ENCODE data around the gene LUZP2.

DNA sequence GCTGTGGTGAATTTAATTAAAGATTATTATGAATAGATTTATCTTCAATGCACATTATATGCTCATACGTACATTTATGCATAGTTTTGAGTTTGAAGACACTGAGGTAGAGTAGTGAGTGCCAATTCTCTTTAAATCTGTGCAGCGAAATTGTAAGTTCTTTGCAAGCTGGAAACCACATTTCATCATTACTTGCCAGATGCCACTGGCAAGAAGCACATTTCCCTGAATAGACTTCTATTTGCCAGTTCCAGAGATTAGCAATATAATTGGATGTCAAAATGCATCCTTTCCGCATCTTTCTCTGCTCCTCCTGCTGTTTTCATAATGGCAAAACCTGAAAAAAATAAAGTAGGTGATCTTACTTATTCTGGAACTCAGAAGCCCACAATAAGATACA lies 448.0 kb downstream of the LUZP2 start:
- TF ChIP-seq, protein P1, sequence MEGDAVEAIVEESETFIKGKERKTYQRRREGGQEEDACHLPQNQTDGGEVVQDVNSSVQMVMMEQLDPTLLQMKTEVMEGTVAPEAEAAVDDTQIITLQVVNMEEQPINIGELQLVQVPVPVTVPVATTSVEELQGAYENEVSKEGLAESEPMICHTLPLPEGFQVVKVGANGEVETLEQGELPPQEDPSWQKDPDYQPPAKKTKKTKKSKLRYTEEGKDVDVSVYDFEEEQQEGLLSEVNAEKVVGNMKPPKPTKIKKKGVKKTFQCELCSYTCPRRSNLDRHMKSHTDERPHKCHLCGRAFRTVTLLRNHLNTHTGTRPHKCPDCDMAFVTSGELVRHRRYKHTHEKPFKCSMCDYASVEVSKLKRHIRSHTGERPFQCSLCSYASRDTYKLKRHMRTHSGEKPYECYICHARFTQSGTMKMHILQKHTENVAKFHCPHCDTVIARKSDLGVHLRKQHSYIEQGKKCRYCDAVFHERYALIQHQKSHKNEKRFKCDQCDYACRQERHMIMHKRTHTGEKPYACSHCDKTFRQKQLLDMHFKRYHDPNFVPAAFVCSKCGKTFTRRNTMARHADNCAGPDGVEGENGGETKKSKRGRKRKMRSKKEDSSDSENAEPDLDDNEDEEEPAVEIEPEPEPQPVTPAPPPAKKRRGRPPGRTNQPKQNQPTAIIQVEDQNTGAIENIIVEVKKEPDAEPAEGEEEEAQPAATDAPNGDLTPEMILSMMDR (conservative IDR thresholded peaks at IDR 0.05; ENCODE audit: low read depth, low read length), result no peak
- TF ChIP-seq EZH2phosphoT487 (IDR thresholded peaks at IDR 0.05; ENCODE audit: borderline replicate concordance, low read length), result no peak

All from PC-3 (cell line).